Naive B cell (primary cell): ENCODE data around the gene CUBN. TPM values are rescaled to one million over a fixed set of nuclear protein-coding genes. Genes with fewer than 3 reads are reported as not detected.

Source experiments
- ATAC-seq, 2 donors: fragments of 150-1000 bp; cut with Tn5 transposase; 2 replicates each; pipeline ENCODE4 v1.10.0; 2021; ENCODE audit warnings: low read depth in 2 of 2, mild to moderate bottlenecking in 2 of 2, moderate library complexity in 2 of 2
- DNase-seq: peaks from one replicate; pipeline ENCODE4 v3.0.0; 2022
- H3K27ac Mint-ChIP-seq, 6 donors: one replicate each; pipeline ENCODE4 v1.8.0; 2020 to 2022; ENCODE audit warnings: mild to moderate bottlenecking in 6 of 6, mixed read lengths in 6 of 6, moderate library complexity in 5 of 6, inconsistent platforms in 2 of 6
- H3K27me3 Mint-ChIP-seq, 3 donors: one replicate each; pipeline ENCODE4 v1.8.0; 2021 to 2022; ENCODE audit warnings: mixed read lengths in 3 of 3, mild to moderate bottlenecking in 1 of 3
- H3K36me3 Mint-ChIP-seq, 2 donors: one replicate each; pipeline ENCODE4 v1.8.0; 2020 to 2022; ENCODE audit warnings: mixed read lengths in 2 of 2, inconsistent platforms in 1 of 2, mild to moderate bottlenecking in 1 of 2
- H3K4me1 Mint-ChIP-seq, 3 donors: one replicate each; pipeline ENCODE4 v1.8.0; 2020 to 2022; ENCODE audit warnings: mixed read lengths in 3 of 3, inconsistent platforms in 1 of 3, mild to moderate bottlenecking in 1 of 3, moderate library complexity in 1 of 3
- H3K4me3 Mint-ChIP-seq, 8 donors: one replicate each; pipeline ENCODE4 v1.8.0; 2020 to 2022; ENCODE audit warnings: mild to moderate bottlenecking in 8 of 8, mixed read lengths in 8 of 8, moderate library complexity in 8 of 8, inconsistent platforms in 2 of 8
- H3K9me3 Mint-ChIP-seq, 7 donors: one replicate each; pipeline ENCODE4 v1.8.0; 2020 to 2022; ENCODE audit warnings: mixed read lengths in 7 of 7, mild to moderate bottlenecking in 5 of 7, inconsistent platforms in 2 of 7, moderate library complexity in 1 of 7
- polyA plus RNA-seq, 6 donors: library from polyadenylated mRNA; unstranded; fragments of 300-500 nt; fragmentation: Illumina TruSeq; gene quantifications; one replicate each; pipeline ENCODE4 v1.2.3, GENCODE V29; 2021; ENCODE audit warnings: low read depth in 6 of 6

The CUBN gene
- polyA plus RNA-seq, 6 donors from 2014 or later: 0.07 to 0.51 (median 0.34) TPM; not detected in 1

GRCh38 chr10:17154116-17154515 is 24.5 kb upstream of the CUBN start:
- no peak for DNase-seq
- ATAC-seq: no peak
- H3K36me3 Mint-ChIP-seq: peaks cover 12 to 22% of the 10 kb centered on the region in 2 donors
- no peak overlapping the region for H3K27ac Mint-ChIP-seq
- H3K9me3 Mint-ChIP-seq: no peaks in the 10 kb centered on the region
- H3K4me3 Mint-ChIP-seq: no peak overlapping the region
- H3K4me1 Mint-ChIP-seq: no peaks in the 10 kb centered on the region
- H3K27me3 Mint-ChIP-seq: no peaks in the 10 kb centered on the region

- DNase-seq (no peak), ATAC-seq (no peak)
- Mint-ChIP-seq H3K36me3 (peaks cover 12 to 22% of the 10 kb centered on the region in 2 donors), H3K9me3 (no peaks in the 10 kb centered on the region), H3K4me3 (no peak overlapping the region), H3K27ac (peak overlapping the region in 1 of 6 donors; percentile 40), H3K4me1 (no peaks in the 10 kb centered on the region), H3K27me3 (no peaks in the 10 kb centered on the region)
These were observed 23.7 kb upstream of the CUBN start for GRCh38 chr10:17153321-17153720.

- H3K36me3 Mint-ChIP-seq: peaks cover 17 to 20% of the 10 kb centered on the region in 2 donors
- H3K27ac Mint-ChIP-seq: peak overlapping the region in 1 of 6 donors; percentile 24
- ATAC-seq (no peak), DNase-seq (no peak)
- H3K27me3 Mint-ChIP-seq: no peaks in the 10 kb centered on the region
- no peak overlapping the region for H3K4me3 Mint-ChIP-seq
- no peaks in the 10 kb centered on the region for H3K9me3 Mint-ChIP-seq
- H3K4me1 Mint-ChIP-seq: no peaks in the 10 kb centered on the region
These were observed 22.1 kb upstream of the CUBN start for GRCh38 chr10:17151716-17152115.

- peak overlapping the region in 1 of 6 donors; percentile 16 for H3K27ac Mint-ChIP-seq
- ATAC-seq (no peak), DNase-seq (no peak)
- H3K9me3 Mint-ChIP-seq: no peaks in the 10 kb centered on the region
- peaks cover 14 to 17% of the 10 kb centered on the region in 2 donors for H3K36me3 Mint-ChIP-seq
- H3K4me3 Mint-ChIP-seq: no peak overlapping the region
- H3K4me1 Mint-ChIP-seq: no peaks in the 10 kb centered on the region
- no peaks in the 10 kb centered on the region for H3K27me3 Mint-ChIP-seq
These were observed 18.4 kb upstream of the CUBN start for GRCh38 chr10:17147884-17148489.

- Mint-ChIP-seq H3K27me3 (no peaks in the 10 kb centered on the region), H3K36me3 (peaks cover 7 to 12% of the 10 kb centered on the region in 2 donors), H3K4me3 (no peak overlapping the region), H3K4me1 (no peaks in the 10 kb centered on the region), H3K27ac (no peak overlapping the region), H3K9me3 (no peaks in the 10 kb centered on the region)
- no peak for DNase-seq
- ATAC-seq: no peak
These were observed 17.3 kb upstream of the CUBN start for GRCh38 chr10:17146892-17147291.

GRCh38 chr10:17145239-17145638 is 15.6 kb upstream of the CUBN start:
- Mint-ChIP-seq H3K4me3 (no peak overlapping the region), H3K9me3 (peaks cover 0 to 12% (median 4%) of the 10 kb centered on the region in 7 donors), H3K36me3 (peaks cover 3 to 19% of the 10 kb centered on the region in 2 donors), H3K4me1 (no peaks in the 10 kb centered on the region), H3K27me3 (no peaks in the 10 kb centered on the region), H3K27ac (no peak overlapping the region)
- ATAC-seq: no peak
- DNase-seq: no peak

- Mint-ChIP-seq H3K27ac (no peak overlapping the region), H3K9me3 (peaks cover 0 to 12% (median 4%) of the 10 kb centered on the region in 7 donors), H3K4me3 (no peak overlapping the region), H3K4me1 (no peaks in the 10 kb centered on the region), H3K27me3 (no peaks in the 10 kb centered on the region), H3K36me3 (peaks cover 0 to 17% of the 10 kb centered on the region in 2 donors)
- ATAC-seq (no peak), DNase-seq (no peak)
These were observed 15.1 kb upstream of the CUBN start for GRCh38 chr10:17144757-17145156.

- no peak overlapping the region for H3K27ac Mint-ChIP-seq
- H3K9me3 Mint-ChIP-seq: peaks cover 0 to 12% (median 4%) of the 10 kb centered on the region in 7 donors
- H3K4me1 Mint-ChIP-seq: no peaks in the 10 kb centered on the region
- peaks cover 0 to 12% of the 10 kb centered on the region in 2 donors for H3K36me3 Mint-ChIP-seq
- DNase-seq (no peak), ATAC-seq (no peak)
- H3K27me3 Mint-ChIP-seq: no peaks in the 10 kb centered on the region
- no peak overlapping the region for H3K4me3 Mint-ChIP-seq
These were observed 14.4 kb upstream of the CUBN start for GRCh38 chr10:17144032-17144431.

GRCh38 chr10:17143055-17143690 is 13.6 kb upstream of the CUBN start:
- DNase-seq (no peak), ATAC-seq (no peak)
- Mint-ChIP-seq H3K27ac (peak overlapping the region in 1 of 6 donors; percentile 18), H3K4me1 (no peaks in the 10 kb centered on the region), H3K9me3 (peaks cover 0 to 12% (median 4%) of the 10 kb centered on the region in 7 donors), H3K27me3 (no peaks in the 10 kb centered on the region), H3K4me3 (no peak overlapping the region), H3K36me3 (peaks cover 0 to 12% of the 10 kb centered on the region in 2 donors)

- Mint-ChIP-seq H3K36me3 (peaks cover 0 to 7% of the 10 kb centered on the region in 2 donors), H3K4me3 (no peak overlapping the region), H3K9me3 (peaks cover 0 to 12% (median 4%) of the 10 kb centered on the region in 7 donors), H3K27me3 (no peaks in the 10 kb centered on the region), H3K4me1 (no peaks in the 10 kb centered on the region), H3K27ac (peak overlapping the region in 1 of 6 donors; percentile 16)
- ATAC-seq: no peak
- DNase-seq: no peak
These were observed 12.1 kb upstream of the CUBN start for GRCh38 chr10:17141504-17142229.

- ATAC-seq (no peak), DNase-seq (no peak)
- Mint-ChIP-seq H3K4me3 (no peak overlapping the region), H3K9me3 (peaks cover 0 to 12% (median 4%) of the 10 kb centered on the region in 7 donors), H3K36me3 (peaks cover 0 to 7% of the 10 kb centered on the region in 2 donors), H3K4me1 (no peaks in the 10 kb centered on the region), H3K27ac (no peak overlapping the region), H3K27me3 (no peaks in the 10 kb centered on the region)
These were observed 10.8 kb upstream of the CUBN start for GRCh38 chr10:17140386-17140761.

GRCh38 chr10:17138460-17139042 is 8.9 kb upstream of the CUBN start:
- H3K4me1 Mint-ChIP-seq: no peaks in the 10 kb centered on the region
- H3K27ac Mint-ChIP-seq: no peak overlapping the region
- H3K27me3 Mint-ChIP-seq: peaks cover 0 to 2% (median 0%) of the 10 kb centered on the region in 3 donors
- ATAC-seq: no peak
- H3K9me3 Mint-ChIP-seq: peaks cover 0 to 12% (median 4%) of the 10 kb centered on the region in 7 donors
- no peak for DNase-seq
- peaks cover 0 to 7% of the 10 kb centered on the region in 2 donors for H3K36me3 Mint-ChIP-seq
- no peak overlapping the region for H3K4me3 Mint-ChIP-seq

GRCh38 chr10:17134737-17135260 is 5.2 kb upstream of the CUBN start:
- Mint-ChIP-seq H3K4me1 (no peaks in the 10 kb centered on the region), H3K4me3 (no peak overlapping the region), H3K36me3 (no peaks in the 10 kb centered on the region), H3K27ac (peak overlapping the region in 2 of 6 donors; percentile 25 to 50), H3K27me3 (peaks cover 0 to 7% (median 0%) of the 10 kb centered on the region in 3 donors), H3K9me3 (no peaks in the 10 kb centered on the region)
- ATAC-seq: no peak
- DNase-seq: no peak
